Activated T-helper 1 cell treated with anti-CD3 and anti-CD28 coated beads, Interleukin-12 subunit alpha, Interleukin-12 subunit beta, Interleukin-2, Interleukin-4 antibody, amounts not matched to agents 30 ng/mL and 10 ng/mL and 1 ng/mL, durations not matched to agents 14 hours and 24 hours and 36 hours (primary cell): ENCODE data around the gene MAP4K3. TPM values are rescaled to one million over a fixed set of nuclear protein-coding genes. Genes with fewer than 3 reads are reported as not detected.
A peak's percentile ranks its signal among the peaks of the same experiment; 100 is the strongest.

ENCODE experiments used
- DNase-seq: peaks from one replicate; pipeline ENCODE4 v3.0.0; 2021; ENCODE audit warnings: low spot score
- H3K27ac Mint-ChIP-seq: one replicate; pipeline ENCODE4 v1.8.0; 2021; ENCODE audit warnings: mild to moderate bottlenecking, mixed read lengths
- H3K27me3 Mint-ChIP-seq: one replicate; pipeline ENCODE4 v1.8.0; 2022; ENCODE audit warnings: mild to moderate bottlenecking, moderate library complexity, mixed read lengths; ENCODE audit not compliant: insufficient read depth
- H3K36me3 Mint-ChIP-seq: one replicate; pipeline ENCODE4 v1.8.0; 2021; ENCODE audit warnings: low read depth, mixed read lengths
- H3K4me1 Mint-ChIP-seq: one replicate; pipeline ENCODE4 v1.8.0; 2021; ENCODE audit warnings: low read depth, mixed read lengths
- H3K4me3 Mint-ChIP-seq: one replicate; pipeline ENCODE4 v1.8.0; 2021; ENCODE audit warnings: mild to moderate bottlenecking, moderate library complexity, mixed read lengths
- H3K9me3 Mint-ChIP-seq: one replicate; pipeline ENCODE4 v1.8.0; 2021; ENCODE audit warnings: mixed read lengths
- intact Hi-C: fragments of 100-400 bp; cut with micrococcal nuclease; formaldehyde crosslinking; loops from one replicate; pipeline ENCODE4 v1.15.1; 2024
- total RNA-seq: library from RNA; stranded (reverse); gene quantifications from 2 replicates; pipeline ENCODE4 v1.2.3, GENCODE V29; 2022

The MAP4K3 gene
- total RNA-seq, 1 donor from 2014 or later = 24.1 TPM

- Mint-ChIP-seq H3K27ac (no peak overlapping the region), H3K4me1 (peaks cover 60% of the 10 kb centered on the region)
- intact Hi-C loops = loop anchor here (5.0 kb wide), 2 partner anchors 297 to 313 kb away; partner anchors contain the start of gene SOS1
Observed at GRCh38 chr2:39435234-39435633, 1.9 kb downstream of the MAP4K3 start.

GRCh38 chr2:39434233-39434897 lies 2.7 kb downstream of the MAP4K3 start:
- Mint-ChIP-seq H3K27me3 (no peaks in the 10 kb centered on the region), H3K27ac (no peak overlapping the region), H3K4me3 (no peak overlapping the region), H3K4me1 (peaks cover 52% of the 10 kb centered on the region), H3K9me3 (no peaks in the 10 kb centered on the region), H3K36me3 (peaks cover 8% of the 10 kb centered on the region)
- intact Hi-C loops = no loop called here
- no peak for DNase-seq

More at GRCh38 chr2:39435234-39435633, 1.9 kb downstream of the MAP4K3 start:
- Mint-ChIP-seq H3K9me3 (no peaks in the 10 kb centered on the region), H3K27me3 (no peaks in the 10 kb centered on the region), H3K4me3 (peak overlapping the region; percentile 96), H3K36me3 (peaks cover 8% of the 10 kb centered on the region)
- DNase-seq = no peak

DNA sequence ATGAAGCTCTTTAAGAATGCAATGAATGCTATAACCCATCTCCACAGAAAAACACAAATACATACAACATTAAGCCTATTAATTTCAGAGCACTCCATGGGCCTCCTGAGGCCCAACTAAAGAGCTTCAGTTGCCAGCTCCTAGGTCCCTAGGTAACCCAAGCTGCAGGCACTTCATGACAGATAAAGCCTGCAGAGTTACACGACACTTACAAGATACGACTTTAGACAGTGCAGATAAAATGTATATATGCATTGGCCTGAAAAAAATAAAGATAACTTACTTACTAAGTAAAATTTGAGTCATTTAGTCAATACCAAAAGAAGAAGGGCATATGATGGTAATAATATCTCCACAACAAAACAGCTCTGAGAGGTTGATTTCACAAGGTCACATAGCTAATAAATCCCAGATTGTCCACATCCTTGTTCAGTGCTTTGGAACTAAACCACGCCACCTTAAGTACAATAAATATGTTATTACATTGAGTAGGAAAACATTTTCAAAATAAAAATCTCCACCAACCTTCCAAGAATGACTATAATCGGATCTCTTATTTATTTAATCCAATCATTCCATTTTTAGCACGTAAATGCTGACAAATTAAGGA lies 3.4 kb downstream of the MAP4K3 start:
- no peak for DNase-seq
- H3K27ac Mint-ChIP-seq = no peak overlapping the region
- no peaks in the 10 kb centered on the region for H3K27me3 Mint-ChIP-seq
- intact Hi-C loops = no loop called here
- peaks cover 49% of the 10 kb centered on the region for H3K4me1 Mint-ChIP-seq
- no peak overlapping the region for H3K4me3 Mint-ChIP-seq
- H3K36me3 Mint-ChIP-seq = peaks cover 8% of the 10 kb centered on the region
- H3K9me3 Mint-ChIP-seq = no peaks in the 10 kb centered on the region

DNA sequence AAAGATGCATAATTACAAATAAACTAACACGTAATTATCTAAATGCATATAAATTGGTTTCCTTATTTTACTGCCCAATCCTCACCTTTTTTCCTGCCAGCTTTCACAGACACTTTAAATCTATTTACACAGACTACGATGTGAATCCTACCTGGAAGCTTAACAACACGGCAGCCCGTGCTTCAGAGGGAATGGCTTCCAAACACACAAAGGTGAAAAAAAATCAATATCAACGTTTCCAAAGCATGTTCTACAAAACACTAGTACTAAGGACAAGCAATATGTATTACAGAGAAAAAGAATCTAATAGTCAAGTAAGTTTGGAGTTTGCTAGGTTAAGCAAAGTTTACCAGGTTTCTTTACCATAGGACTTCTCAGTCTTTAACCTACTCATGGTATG lies 4.4 kb downstream of the MAP4K3 start:
- Mint-ChIP-seq H3K27me3 (no peaks in the 10 kb centered on the region), H3K36me3 (peaks cover 10% of the 10 kb centered on the region), H3K9me3 (no peaks in the 10 kb centered on the region), H3K4me1 (peaks cover 52% of the 10 kb centered on the region), H3K27ac (no peak overlapping the region), H3K4me3 (no peak overlapping the region)
- intact Hi-C loops = no loop called here
- no peak for DNase-seq

DNA sequence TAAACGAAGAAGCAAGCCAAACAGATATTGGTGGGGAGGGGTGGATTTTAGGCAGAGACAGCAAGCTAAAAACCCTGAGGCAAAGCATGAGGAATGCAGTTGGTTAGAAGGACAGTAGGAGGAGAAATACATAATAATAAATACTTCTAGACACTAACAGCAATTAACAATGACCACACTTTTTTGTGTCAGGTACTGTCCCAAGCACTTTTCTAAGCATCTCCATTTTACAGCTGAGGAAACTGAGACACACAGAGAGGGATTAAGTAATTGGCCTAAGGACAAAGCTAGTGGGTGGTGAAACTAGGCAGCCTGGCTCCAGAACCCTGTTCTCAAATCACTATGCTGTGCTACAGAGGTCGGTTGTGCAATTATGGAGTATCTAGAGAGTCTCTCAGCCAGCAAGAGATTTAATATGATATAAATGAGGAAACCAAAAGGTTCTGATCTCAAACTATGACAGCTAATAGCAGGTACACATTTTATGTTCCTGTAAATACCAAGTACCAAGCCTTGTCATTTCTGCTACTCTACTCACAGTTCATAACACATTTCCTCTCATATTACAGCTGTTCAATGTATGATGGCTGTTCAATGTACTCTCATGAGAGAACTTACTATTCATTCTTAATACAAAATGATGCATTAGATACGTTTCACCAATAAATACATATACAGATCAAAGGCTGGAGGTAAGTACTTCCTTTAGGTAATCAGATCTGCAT lies 5.3 kb downstream of the MAP4K3 start:
- Mint-ChIP-seq H3K36me3 (peaks cover 10% of the 10 kb centered on the region), H3K27ac (no peak overlapping the region), H3K27me3 (no peaks in the 10 kb centered on the region), H3K4me1 (peaks cover 61% of the 10 kb centered on the region), H3K9me3 (no peaks in the 10 kb centered on the region), H3K4me3 (no peak overlapping the region)
- intact Hi-C loops = no loop called here
- no peak for DNase-seq

- intact Hi-C loops = no loop called here
- Mint-ChIP-seq H3K36me3 (peaks cover 3% of the 10 kb centered on the region), H3K27me3 (no peaks in the 10 kb centered on the region), H3K4me1 (peaks cover 60% of the 10 kb centered on the region), H3K9me3 (no peaks in the 10 kb centered on the region), H3K4me3 (no peak overlapping the region), H3K27ac (no peak overlapping the region)
- DNase-seq = no peak
Observed at GRCh38 chr2:39429746-39430145, 7.3 kb downstream of the MAP4K3 start.

DNA sequence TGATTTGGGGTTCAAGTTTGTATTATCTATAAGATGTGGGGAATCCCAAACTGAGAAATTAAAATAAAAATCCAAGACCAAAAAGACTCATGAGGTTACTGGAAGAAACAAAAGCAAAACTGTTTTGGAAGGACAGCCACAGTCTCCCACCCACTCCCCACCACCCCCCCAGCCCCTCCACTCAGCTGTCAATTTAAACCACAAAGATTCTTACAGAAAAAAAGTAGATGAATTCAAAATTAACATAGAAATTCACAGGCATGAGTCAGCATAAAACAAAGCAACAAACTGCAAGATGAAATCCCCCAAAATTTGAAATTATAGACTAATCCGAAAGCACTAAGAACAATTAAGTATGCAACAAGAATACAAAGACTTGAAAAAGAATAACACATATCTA lies 12.1 kb downstream of the MAP4K3 start:
- Mint-ChIP-seq H3K4me3 (no peak overlapping the region), H3K36me3 (peaks cover 1% of the 10 kb centered on the region), H3K27ac (peak overlapping the region; percentile 19), H3K27me3 (no peaks in the 10 kb centered on the region), H3K9me3 (no peaks in the 10 kb centered on the region), H3K4me1 (peaks cover 42% of the 10 kb centered on the region)
- no peak for DNase-seq
- intact Hi-C loops = no loop called here

DNA sequence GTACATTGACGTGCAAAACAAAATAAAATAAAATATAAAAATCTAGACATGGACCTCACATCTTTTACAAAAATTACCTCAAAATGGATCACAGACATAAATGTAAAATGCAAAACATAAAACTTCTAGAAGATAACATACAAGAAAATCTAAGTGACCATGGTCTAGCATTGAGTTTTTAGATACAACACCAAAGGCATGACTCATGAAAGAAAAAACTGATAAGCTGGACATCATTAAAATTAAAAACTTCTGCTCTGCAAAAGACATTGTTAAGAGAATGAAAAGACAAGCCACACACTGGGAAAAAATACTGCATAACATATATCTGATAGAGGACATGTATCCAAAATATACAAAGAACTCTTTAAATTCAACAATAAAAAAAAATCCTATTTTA lies 14.4 kb downstream of the MAP4K3 start:
- Mint-ChIP-seq H3K9me3 (no peaks in the 10 kb centered on the region), H3K4me1 (peaks cover 45% of the 10 kb centered on the region), H3K27ac (no peak overlapping the region), H3K4me3 (no peak overlapping the region), H3K36me3 (no peaks in the 10 kb centered on the region), H3K27me3 (no peaks in the 10 kb centered on the region)
- DNase-seq = no peak
- intact Hi-C loops = no loop called here

DNA sequence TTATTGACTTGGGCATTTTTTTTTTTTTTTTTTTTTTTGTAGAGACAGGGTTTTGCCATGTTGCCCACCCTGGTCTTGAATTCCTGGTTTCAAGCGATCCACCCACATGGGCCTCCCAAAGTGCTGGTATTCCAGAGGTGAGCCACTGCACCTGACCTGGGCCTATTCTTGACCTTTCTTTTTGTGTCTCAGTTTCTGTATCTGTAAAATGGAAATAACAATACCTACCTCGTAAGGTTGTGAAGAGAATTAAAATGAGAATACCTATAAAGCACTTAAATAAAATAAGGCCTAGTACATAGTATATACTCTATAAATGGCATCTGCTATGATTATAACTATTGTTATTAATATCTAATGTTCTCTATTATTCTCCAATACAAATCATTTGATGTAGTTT lies 15.7 kb downstream of the MAP4K3 start:
- Mint-ChIP-seq H3K36me3 (no peaks in the 10 kb centered on the region), H3K27me3 (no peaks in the 10 kb centered on the region), H3K4me3 (no peak overlapping the region), H3K9me3 (no peaks in the 10 kb centered on the region), H3K4me1 (peaks cover 35% of the 10 kb centered on the region), H3K27ac (no peak overlapping the region)
- intact Hi-C loops = no loop called here
- DNase-seq = no peak

DNA sequence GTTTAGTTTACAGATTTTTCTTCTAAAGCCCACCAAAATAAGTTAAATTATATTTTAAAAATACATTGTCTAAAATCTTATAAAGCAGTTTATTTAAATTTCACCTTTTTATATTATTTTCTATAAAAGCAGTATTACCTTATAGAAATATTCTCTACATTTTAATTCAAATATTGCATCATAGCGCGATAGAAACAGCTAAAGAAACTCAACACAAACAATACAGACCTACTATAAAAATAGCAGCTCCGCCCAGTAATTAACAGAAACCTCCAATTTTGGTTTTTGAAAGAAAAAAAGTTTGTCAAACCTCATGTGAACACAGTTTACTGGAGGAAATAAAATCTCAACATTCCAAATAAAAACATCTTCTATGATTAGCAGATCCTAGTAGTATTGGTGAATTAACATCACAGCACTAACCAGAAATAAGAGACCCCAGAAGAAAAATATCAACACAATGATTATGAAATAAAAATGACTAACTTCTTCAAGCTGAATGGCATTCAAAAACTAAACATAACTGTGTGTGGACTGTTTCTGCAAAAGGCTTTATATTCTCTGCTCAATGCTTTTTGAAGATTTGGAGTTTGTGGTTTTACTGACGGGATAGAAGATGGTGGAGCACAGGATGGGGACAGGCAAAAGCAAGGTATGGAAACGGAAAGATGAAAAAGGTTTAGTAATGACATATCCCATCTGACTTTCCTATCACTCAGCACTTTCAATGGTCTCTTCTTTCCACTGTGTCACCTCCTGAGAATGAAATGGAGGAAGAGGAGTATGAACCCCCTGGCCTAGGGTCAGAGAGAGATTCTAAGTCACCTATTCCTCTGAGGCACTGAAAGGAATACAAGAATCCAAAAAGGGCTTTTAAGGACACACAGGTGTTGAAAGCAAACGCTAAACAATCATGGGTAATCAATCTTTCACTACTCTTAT lies 17.5 kb downstream of the MAP4K3 start:
- Mint-ChIP-seq H3K27ac (no peak overlapping the region), H3K4me1 (peaks cover 20% of the 10 kb centered on the region)

GRCh38 chr2:39418491-39418890 lies 18.6 kb downstream of the MAP4K3 start:
- H3K4me3 Mint-ChIP-seq = no peak overlapping the region
- no peaks in the 10 kb centered on the region for H3K36me3 Mint-ChIP-seq
- no peaks in the 10 kb centered on the region for H3K9me3 Mint-ChIP-seq
- H3K27me3 Mint-ChIP-seq = no peaks in the 10 kb centered on the region
- intact Hi-C loops = no loop called here
- no peak overlapping the region for H3K27ac Mint-ChIP-seq
- peaks cover 23% of the 10 kb centered on the region for H3K4me1 Mint-ChIP-seq
- DNase-seq = no peak

More for the DNA sequence above, 17.5 kb downstream of the MAP4K3 start:
- H3K36me3 Mint-ChIP-seq = no peaks in the 10 kb centered on the region
- no peak overlapping the region for H3K4me3 Mint-ChIP-seq
- H3K9me3 Mint-ChIP-seq = no peaks in the 10 kb centered on the region
- intact Hi-C loops = no loop called here
- DNase-seq = no peak
- H3K27me3 Mint-ChIP-seq = no peaks in the 10 kb centered on the region

DNA sequence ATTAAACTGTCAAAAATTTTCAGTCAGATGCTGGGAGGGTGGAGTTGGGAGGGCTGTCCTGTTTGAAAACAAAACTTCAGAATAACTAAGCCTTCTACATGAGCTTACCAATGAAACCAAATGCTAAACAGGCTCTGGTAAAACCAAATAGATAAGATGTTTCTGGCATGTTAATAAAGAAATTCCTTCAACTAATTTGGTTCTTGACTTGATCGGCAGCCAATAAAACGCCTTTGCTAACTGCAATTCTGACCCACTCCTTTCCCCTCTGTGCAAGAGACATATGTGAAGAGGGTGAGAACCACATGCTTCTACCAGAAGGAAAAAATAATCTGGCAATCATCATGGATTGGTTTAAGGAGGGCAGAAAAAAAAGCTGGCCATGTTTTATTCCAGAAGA lies 20.9 kb downstream of the MAP4K3 start:
- H3K36me3 Mint-ChIP-seq = no peaks in the 10 kb centered on the region
- H3K27me3 Mint-ChIP-seq = no peaks in the 10 kb centered on the region
- no peaks in the 10 kb centered on the region for H3K9me3 Mint-ChIP-seq
- H3K4me1 Mint-ChIP-seq = peaks cover 18% of the 10 kb centered on the region
- no peak overlapping the region for H3K27ac Mint-ChIP-seq
- no peak for DNase-seq
- no peak overlapping the region for H3K4me3 Mint-ChIP-seq
- intact Hi-C loops = no loop called here
